Measurements from ENCODE around the gene LCE3B. TPM values are rescaled to one million over a fixed set of nuclear protein-coding genes. Genes with fewer than 3 reads are reported as not detected.

LCE3B gene
- total RNA-seq, 1 donor from 2014 or later: not detected

GRCh38 chr1:152657677-152658076 lies 44.1 kb downstream of the LCE3B start:
- DNase-seq (ENCODE audit: extremely low read depth, low read depth, low spot score): no peak

GRCh38 chr1:152658649-152659048 lies 45.0 kb downstream of the LCE3B start:
- DNase-seq (ENCODE audit: extremely low read depth, low read depth, low spot score): no peak

- no peak for DNase-seq (ENCODE audit: extremely low read depth, low read depth, low spot score)
These were observed 49.5 kb downstream of the LCE3B start, which contains the start of gene LCE2D for GRCh38 chr1:152663098-152663497. LCE2D (plus strand) TSS chr1:152663380; CDS start chr1:152664106, 726 bp downstream.

Other genes starting within 250 kb of the LCE3B start
- not detected in 2 replicates for gene CRNN, start 199.5 kb upstream of the LCE3B start, total RNA-seq
- not detected in 2 replicates for gene LCE5A, start 103.0 kb upstream of the LCE3B start, total RNA-seq
- gene CRCT1, start 99.3 kb upstream of the LCE3B start, total RNA-seq: not detected in 2 replicates
- not detected in 2 replicates for gene LCE3E, start 47.0 kb upstream of the LCE3B start, total RNA-seq
- not detected in 2 replicates for gene LCE3D, start 33.3 kb upstream of the LCE3B start, total RNA-seq
- not detected in 2 replicates for gene LCE3C, start 13.6 kb upstream of the LCE3B start, total RNA-seq
- gene LCE3A, start 9.3 kb downstream of the LCE3B start, total RNA-seq: not detected in 2 replicates
- gene LCE2D, start 49.6 kb downstream of the LCE3B start, total RNA-seq: not detected in 2 replicates
- not detected in 2 replicates for gene LCE2C, start 61.5 kb downstream of the LCE3B start, total RNA-seq
- not detected in 2 replicates for gene LCE2B, start 72.3 kb downstream of the LCE3B start, total RNA-seq
- gene LCE2A, start 84.5 kb downstream of the LCE3B start, total RNA-seq: not detected in 2 replicates
- gene LCE4A, start 94.3 kb downstream of the LCE3B start, total RNA-seq: not detected in 2 replicates
- gene KPRP, start 144.2 kb downstream of the LCE3B start, total RNA-seq: not detected in 2 replicates
- gene LCE1F, start 161.3 kb downstream of the LCE3B start, total RNA-seq: not detected in 2 replicates
- not detected in 2 replicates for gene LCE1E, start 172.4 kb downstream of the LCE3B start, total RNA-seq
- gene LCE1D, start 182.9 kb downstream of the LCE3B start, total RNA-seq: not detected in 2 replicates
- not detected in 2 replicates for gene LCE1C, start 192.8 kb downstream of the LCE3B start, total RNA-seq
- gene LCE1B, start 198.2 kb downstream of the LCE3B start, total RNA-seq: not detected in 2 replicates
- not detected in 2 replicates for gene LCE1A, start 213.7 kb downstream of the LCE3B start, total RNA-seq
- not detected in 2 replicates for gene LCE6A, start 229.0 kb downstream of the LCE3B start, total RNA-seq
- not detected in 2 replicates for gene LCE7A, start 246.2 kb downstream of the LCE3B start, total RNA-seq

Data from glomerular endothelial cell (primary cell).